IPS DF 19.7 (cell line): Measurements from ENCODE around the gene EIF4A3.
"Not testable (repeated sequence)": the region's sequence is repeated elsewhere in the genome, so short reads cannot be mapped to it uniquely, and the experiment has no call there.

Experiments used
- DNase-seq: peaks from one replicate; pipeline ENCODE4 v3.0.0-alpha.2; 2013; ENCODE audit warnings: low read depth, low spot score

EIF4A3 gene

DNA sequence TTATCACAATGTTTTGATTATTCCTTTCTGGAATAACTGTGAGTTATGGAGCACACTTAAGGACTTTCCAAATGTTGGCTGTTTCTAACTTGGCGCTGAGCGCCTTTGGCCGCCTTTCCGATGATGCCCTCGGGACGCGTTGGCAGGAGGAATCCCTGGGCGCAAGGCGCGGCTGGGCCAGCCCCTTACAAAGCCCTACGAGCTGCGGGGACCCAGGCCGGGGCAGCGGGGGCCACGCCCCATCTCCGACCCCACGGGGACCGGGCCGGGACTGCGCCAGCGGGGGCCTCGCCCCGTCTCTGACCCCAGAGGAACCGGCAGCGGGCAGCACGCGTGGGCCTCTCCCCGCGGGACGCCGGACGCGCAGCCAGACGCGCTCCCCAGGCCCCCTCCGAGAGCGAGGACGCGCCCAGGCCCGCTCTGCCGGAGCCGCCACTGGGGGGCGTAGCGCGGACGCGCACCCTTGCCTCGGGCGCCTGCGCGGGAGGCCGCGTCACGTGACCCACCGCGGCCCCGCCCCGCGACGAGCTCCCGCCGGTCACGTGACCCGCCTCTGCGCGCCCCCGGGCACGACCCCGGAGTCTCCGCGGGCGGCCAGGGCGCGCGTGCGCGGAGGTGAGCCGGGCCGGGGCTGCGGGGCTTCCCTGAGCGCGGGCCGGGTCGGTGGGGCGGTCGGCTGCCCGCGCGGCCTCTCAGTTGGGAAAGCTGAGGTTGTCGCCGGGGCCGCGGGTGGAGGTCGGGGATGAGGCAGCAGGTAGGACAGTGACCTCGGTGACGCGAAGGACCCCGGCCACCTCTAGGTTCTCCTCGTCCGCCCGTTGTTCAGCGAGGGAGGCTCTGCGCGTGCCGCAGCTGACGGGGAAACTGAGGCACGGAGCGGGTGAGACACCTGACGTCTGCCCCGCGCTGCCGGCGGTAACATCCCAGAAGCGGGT is 45.6 kb downstream of the EIF4A3 start, which contains the start of gene GAA:
Gene GAA (plus strand): TSS at position 571 of the 935 bp plus-strand sequence. CDS start 3,006 bp downstream, outside the sequence.
- no peak for DNase-seq

DNA sequence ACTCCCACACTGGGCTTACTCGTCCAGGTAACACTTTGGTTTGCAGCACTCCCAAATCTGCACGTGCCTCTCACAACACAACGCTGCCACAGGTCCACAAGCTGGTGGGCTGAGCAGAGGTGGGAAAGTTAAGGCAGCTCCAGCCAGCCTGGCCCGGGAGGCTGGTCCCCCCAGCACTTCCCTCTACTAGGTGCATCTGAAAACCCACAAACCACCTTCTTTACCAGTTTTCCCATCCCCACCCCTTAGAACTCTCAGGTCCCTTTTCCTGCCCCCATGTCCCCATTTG is 46.9 kb downstream of the EIF4A3 start:
- DNase-seq, result no peak

DNA sequence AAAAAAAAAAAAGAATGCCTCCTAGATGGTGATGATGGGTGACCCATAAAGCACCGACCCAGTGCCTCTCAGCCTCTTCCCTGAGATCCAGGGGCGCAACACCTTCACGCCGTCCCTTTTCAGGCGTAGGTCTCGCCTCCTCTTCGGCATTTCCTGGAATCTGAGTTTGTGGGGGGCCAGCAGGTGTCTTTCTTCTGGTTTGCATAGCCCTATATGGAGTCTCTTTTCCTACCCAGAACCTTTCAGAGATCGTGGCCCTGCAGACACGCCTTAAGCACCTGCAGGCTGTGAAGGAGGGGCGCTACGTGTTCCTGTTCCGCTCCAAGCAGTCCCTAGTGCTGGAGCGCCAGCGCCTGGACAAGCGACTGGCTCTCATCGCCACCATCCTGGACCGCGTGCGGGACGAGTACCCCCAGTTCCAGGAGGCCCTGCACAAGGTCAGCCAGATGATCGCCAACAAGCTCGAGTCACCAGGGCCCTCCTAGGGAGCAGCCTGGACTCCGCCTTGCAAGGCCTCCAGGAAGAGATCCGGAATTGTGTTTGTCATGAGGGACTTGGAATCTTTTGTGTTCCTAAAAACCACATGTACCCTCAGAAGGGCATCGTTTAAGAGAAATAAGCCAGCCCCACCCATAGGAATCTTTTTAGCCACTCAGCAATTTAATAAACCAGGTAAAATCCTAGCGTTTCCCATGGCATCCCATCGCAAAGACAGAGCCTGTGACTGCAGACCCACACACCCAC is 47.5 kb downstream of the EIF4A3 start:
- DNase-seq, result no peak

DNA sequence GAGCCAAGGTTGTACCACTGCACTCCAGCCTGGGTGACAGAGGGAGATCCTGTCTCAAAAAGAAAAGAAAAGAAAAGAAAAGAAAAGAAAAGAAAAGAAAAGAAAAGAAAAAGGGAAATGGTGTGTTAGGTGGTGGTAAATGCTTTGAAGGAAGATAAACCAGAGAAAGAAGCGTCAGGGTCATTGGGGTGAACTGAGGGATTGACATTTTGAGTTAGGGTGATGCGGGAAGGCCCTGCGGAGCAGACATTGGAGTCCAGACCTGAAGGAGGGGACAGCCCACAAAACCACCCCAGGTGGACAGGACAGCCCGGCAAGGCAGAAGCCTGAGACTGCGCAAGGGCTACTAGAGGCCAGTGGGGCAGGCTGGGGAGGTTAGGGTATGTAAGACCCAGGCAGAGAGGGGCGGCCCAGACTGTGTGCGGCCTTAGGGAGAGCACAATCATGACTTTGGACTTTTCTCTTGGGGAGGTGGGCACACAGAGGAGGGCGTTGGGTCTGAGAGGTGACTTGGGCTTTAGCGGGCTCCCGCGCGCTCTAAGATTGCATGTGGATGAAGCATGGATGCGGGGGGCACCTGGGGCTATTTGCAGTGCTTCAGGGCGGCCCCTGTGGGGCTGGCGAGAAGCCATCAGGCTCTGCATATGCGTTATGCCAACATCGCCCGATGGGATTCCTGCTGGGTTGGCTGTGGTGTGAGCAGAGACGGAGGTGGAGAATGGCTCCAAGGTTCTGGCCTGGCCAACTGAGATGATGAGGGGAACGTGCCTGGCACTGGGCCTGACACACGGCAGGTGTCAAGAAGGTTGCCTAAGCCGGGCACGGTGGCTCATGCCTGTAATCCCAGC is 48.9 kb downstream of the EIF4A3 start:
- no peak for DNase-seq

DNA sequence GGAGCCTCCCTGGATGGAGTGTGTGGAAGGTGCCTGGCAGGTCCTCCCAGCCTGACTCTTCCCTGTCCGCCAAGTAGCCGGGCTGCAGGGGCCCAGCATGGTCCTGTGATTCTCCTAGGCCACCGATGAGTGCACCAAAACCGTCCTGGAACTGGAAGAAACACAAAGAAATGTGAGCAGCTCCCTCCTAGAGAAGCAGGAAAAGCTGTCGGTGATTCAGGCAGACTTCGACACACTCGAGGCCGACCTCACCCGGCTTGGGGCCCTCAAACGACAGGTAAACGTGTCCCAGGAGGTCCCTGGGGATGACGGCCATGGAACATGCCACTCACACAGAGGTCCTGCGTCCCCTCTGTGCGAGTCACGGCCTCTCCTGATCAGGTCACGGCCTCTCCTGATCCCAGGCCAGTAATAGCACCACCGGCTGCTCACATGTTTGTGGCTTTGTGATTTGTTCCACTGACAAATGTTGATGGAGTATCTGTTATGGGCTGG is 49.8 kb downstream of the EIF4A3 start:
- no peak for DNase-seq

DNA sequence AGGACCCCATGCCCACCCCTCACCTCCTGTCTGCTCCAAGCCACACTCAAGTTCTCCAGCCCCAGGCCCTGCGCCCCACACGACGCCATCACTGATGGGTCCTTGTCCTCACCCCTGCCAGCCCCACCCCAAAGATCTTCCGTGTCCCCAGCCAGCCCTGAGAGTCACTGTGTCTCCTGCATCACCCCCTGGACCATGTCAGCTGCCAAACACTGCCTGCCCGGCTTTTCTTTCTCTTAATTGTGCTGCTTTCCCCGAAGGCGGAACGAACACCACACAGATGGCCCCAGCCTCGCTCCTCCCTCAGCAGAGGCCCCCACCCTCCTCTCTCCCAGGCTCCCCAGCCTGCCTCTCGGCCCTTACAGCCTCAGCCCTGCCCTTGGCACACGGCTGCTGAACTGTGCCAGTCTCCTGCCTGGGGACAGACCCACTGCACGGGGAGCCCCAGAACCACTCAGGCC is 50.3 kb downstream of the EIF4A3 start:
- no peak for DNase-seq

DNA sequence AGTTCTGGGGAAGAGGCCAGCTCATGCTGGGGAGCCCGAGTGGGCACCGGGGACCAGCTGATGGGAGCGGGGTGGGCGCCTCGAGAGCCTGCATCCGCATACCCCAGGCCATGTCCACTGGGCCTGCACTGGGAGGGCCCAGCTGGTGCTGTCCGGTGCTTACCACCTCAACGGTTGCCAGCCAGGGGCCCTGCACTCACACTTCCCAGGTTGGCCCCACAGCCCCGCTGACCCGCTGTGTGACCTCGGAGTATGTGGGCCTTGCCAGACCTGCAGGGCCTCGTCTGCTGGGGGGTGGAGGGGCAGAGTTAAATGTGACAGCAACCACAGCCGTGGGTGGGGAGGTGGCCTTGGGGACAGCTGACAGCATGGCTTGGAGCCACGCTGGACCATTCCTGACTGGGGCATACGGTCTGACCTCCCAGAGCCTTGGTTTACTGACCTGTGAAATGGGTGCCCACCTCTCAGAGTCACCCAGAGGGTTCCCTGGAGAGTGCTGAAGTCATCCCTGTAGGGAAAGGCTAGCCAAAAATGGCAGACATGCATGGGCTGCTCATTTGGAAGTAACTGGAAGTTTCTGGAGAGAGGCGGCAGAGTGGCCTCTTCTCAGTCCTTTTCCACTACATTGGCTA is 51.0 kb downstream of the EIF4A3 start:
- DNase-seq, result no peak

DNA sequence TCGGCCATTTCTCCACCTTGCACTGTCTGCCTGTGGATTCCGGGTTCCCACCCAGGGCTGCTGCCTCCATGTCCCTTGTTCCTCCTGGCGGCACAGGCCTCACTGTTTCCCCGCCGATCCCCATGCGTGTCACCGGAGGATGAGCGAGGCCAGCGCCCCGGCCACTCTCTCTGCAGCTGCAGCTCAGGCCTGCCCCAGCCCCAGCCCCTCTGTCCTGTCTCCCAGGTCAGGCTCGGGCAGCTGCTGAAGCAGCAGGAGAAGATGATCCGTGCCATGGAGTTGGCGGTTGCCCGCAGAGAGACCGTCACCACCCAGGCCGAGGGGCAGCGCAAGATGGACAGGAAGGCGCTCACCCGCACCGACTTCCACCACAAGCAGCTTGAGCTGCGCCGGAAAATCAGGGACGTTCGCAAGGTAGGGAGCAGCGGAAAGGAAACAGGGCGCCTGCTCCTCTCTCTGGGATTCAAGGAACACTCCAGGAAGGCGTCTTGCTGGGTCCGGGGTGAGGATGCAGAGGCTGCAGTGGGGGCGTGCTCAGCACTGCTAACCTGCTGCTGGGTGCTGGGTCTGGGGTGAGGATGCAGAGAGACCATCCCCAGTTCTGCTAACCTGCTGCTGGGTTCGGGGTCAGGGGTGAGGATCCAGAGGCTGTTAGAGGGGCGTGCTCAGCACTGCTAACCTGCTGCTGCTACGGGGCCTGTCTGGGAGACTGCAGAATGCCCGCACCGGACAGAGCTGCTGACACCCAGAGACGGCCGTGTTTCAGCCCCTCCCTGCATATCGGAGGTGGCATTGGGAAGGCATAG is 51.7 kb downstream of the EIF4A3 start:
- DNase-seq, result no peak

DNA sequence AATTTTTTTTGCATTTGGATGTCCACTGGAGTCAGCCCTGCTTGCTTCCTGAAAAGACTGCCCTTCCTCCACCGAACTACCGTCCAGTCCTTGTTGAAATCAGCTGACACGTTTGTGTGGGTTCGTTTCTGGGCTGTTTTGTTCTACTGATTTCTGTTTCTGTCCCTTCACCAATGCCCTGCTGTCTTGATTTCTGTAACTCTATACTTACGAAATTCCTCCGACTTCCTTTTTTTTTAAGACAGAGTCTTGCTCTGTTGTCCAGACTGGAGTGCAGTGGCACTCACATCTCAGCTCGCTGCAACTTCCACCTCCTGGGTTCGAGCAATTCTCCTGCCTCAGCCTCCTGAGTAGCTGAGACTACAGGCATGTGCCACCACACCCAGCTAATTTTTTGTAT is 54.0 kb downstream of the EIF4A3 start:
- DNase-seq, result no peak

DNA sequence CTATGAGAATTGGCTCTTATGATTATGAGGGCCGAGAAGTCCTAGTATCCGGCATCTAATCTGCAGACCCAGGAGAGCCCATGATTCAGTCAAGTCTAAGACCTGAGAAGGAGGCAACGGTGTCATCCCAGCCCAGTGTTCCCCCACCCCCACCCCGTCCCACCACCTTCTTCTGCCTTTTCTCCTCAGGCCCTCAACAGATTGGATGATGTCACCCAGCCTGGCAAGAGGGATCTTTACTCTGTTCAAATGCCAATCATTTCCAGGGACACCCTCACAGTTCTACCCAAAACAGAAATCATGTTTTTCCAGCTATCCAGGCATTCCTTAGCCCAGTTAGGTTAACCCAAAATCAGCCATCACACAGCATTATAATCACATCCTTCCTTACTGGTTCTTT is 55.6 kb downstream of the EIF4A3 start:
- no peak for DNase-seq

DNA sequence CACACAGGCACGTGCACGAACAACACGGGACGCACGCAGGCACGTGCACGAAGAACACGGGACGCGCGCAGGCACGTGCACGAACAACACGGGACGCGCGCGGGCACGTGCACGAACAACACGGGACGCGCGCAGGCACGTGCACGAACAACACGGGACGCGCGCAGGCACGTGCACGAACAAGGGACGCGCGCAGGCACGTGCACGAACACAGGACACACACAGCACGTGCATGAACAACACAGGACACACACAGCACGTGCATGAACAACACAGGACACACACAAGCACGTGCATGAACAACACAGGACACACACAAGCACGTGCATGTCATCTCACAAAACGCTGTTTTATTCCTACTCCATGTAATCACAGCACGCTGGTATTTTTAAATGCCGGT is 56.8 kb downstream of the EIF4A3 start:
- not testable (repeated sequence) for DNase-seq

DNA sequence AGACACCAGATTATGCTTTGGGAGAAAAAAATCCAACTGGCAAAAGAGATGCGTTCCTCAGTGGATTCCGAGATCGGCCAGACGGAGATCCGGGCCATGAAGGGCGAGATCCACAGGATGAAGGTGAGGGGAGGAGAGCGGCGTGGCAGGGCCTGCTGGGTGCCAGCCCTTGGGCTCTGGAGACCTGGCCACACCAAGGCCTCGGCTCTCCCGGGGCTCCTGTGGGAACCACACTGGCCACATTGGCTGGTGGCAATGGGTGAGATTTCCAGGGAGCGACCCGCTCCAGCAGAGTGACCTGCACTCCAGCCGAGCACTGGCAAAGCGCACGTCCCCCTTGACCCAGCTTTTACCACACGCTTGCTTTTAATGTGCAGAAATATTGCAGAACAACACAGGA is 57.2 kb downstream of the EIF4A3 start:
- DNase-seq, result no peak

DNA sequence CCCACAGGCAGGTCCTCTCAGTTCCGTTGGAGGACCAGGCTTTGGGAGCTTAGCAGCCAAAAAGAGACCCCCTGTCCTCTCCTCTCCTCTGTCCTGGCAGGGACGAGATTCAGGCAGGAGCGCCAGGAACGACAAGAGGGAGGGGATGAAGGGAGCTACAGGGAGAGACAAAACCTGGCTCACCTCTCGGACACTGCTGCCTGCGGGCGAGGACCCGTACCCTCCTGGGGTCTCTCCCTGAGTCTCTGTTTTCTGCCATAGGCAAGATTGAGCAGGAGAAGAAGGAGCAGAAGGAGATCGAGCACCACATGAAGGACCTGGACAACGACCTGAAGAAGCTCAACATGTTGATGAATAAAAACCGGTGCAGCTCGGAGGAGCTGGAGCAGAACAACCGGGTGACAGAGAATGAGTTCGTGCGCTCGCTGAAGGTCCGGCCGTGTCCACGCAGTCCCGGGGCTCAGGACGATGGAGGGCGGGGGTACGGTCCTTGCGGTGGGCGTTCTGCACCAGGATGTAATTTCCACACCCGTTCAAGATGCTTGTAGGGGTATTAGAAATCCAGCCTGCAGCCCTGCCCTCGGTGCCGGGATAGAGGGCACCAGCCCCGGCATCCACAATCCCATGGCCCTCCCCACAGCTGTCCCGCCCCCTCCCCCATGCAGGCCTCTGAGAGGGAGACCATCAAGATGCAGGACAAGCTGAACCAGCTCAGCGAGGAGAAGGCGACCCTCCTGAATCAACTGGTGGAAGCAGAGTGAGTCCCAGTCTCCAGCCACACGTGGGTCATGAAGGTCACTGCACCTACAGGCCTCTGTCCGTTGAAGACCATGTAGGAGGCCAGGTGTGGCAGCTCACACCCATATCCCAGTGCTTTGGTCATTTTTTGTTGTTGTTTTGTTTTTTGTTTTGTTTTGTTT is 59.3 kb downstream of the EIF4A3 start:
- no peak for DNase-seq

DNA sequence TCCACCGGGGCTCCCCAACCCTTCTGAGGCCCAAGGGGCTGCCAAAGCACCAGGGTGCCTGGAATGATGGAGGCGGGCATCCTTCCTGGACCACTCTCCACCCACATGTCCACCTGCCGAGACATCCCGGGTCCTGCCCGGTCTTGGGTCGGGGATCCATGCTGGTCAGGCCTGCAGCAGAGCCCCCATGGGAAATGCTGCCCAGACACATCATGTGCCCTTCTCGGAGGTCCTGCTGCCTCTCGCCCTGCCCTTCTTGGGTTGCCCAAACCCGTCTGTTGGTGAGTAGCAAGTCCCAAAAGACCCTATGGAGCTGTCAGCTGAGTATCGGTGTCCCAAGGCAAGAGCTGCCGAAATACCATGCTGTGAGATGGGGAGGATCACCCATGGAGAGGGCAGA is 60.3 kb downstream of the EIF4A3 start:
- no peak for DNase-seq

DNA sequence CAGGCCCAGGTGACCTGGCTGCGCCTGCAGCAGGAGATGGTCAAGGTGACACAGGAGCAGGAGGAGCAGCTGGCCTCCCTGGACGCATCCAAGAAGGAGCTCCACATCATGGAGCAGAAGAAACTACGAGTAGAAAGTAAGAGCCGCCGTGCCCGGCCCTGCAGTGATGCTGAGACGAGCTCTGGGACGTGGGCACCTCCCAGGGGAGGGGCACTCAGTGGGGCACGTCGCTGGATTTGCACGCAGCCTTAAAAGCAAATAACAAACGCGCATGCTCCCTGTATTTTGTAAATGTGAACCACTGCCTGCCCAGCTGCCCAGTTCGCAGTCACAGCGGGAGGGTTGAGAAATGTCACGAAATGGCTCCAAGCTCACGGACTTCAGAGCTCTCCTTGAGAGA is 60.8 kb downstream of the EIF4A3 start:
- DNase-seq, result no peak

DNA sequence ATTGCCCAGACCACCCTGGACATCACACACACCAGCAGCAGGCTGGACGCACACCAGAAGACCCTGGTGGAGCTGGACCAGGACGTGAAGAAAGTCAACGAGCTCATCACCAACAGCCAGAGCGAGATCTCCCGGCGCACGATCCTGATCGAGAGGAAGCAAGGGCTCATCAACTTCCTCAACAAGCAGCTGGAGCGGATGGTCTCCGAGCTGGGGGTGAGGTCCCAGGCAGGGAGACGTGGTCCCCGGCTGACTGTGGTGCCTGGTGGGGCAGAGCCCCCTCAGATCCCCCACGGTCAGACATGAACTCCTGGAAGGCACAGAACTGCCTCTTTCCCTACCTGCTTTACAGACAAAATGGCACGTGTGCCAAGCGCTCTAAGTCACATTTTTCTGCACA is 62.2 kb downstream of the EIF4A3 start:
- no peak for DNase-seq
